ENCODE data around the gene CYTL1. TPM values are rescaled to one million over a fixed set of nuclear protein-coding genes. Genes with fewer than 3 reads are reported as not detected.

The CYTL1 gene
- total and polyA plus RNA-seq, 2 of the 4 experiments (the other 2 are of a cell fraction), result 1.3 to 7.4 TPM

- Histone ChIP-seq H3K4me1 (ENCODE audit: control insufficient read depth, insufficient read depth, low read length) (no peaks in the 10 kb centered on the region), H2BK120ac (ENCODE audit: low read depth, low read length) (no peak overlapping the region), H2BK20ac (ENCODE audit: low read depth, low read length) (no peak overlapping the region), H3K36me3 (ENCODE audit: control insufficient read depth, insufficient read depth, low read length) (no peaks in the 10 kb centered on the region), H4K20me1 (ENCODE audit: insufficient read depth, low read length) (no peaks in the 10 kb centered on the region), H3K56ac (ENCODE audit: extremely low read depth, insufficient read depth, low read length) (no peak overlapping the region), H2AFZ (replicated peaks; ENCODE audit: low read length, poor library complexity) (no peak overlapping the region), H3K4me3 (ENCODE audit: insufficient read depth, low read depth, low read length) (no peak overlapping the region), H3K9me3 (ENCODE audit: control insufficient read depth, insufficient read depth, low read length) (no peaks in the 10 kb centered on the region), H3K79me1 (ENCODE audit: low read depth in 1 of 2, low read length in 2 of 2) (no peaks in the 10 kb centered on the region), H4K91ac (ENCODE audit: insufficient read depth, low read depth, low read length) (no peak overlapping the region), H4K8ac (ENCODE audit: low read depth in 2 of 2, low read length in 2 of 2) (no peak overlapping the region), H2BK5ac (ENCODE audit: low read depth, low read length, poor library complexity, severe bottlenecking) (no peak overlapping the region), H2BK15ac (ENCODE audit: low read depth, low read length) (no peak overlapping the region), H3K18ac (ENCODE audit: low read depth, low read length) (no peak overlapping the region), H3K9me1 (ENCODE audit: insufficient read depth, low read length) (no peaks in the 10 kb centered on the region), H3K27ac (ENCODE audit: insufficient read depth, low read length) (no peak overlapping the region), H2AK5ac (ENCODE audit: low read depth, low read length) (no peak overlapping the region), H3K14ac (replicated peaks; ENCODE audit: low read depth, low read length) (no peak overlapping the region), H3K23ac (ENCODE audit: low read depth, low read length) (no peak overlapping the region), H3K9ac (ENCODE audit: low read depth, low read length) (no peak overlapping the region), H2AK9ac (replicated peaks; ENCODE audit: low read depth, low read length, poor library complexity) (no peak overlapping the region), H4K5ac (ENCODE audit: low read depth, low read length) (no peak overlapping the region), H3K4me2 (ENCODE audit: low read depth, low read length) (no peak overlapping the region), H3K27me3 (ENCODE audit: control insufficient read depth, insufficient read depth, low read length) (peaks cover 25% of the 10 kb centered on the region), H3K4ac (ENCODE audit: low read depth, low read length) (no peak overlapping the region)
- no TSS peak for BruUV-seq (replicated peaks)
- in situ Hi-C loops (cut with MboI; ENCODE audit: low sequenced_read_pairs), result no loop called here
- DNase-seq (no peak), ATAC-seq (ENCODE audit: low read depth) (no peak)
- WGBS, 2 experiments (ENCODE audit: extremely low coverage in 2 of 2, insufficient read length in 1 of 2), result 36% methylated on average over 5 of the region's 9 CpGs; no CpG with 5 or more reads in 1 of the 2 experiments
- ChIA-PET POLR2A (ENCODE audit: unreplicated experiment) (no interaction called here), CTCF (interaction anchor here (0.6 kb wide), 1 partner anchor 287 kb away, joined by 3 read pairs; no protein-coding TSS in a partner anchor)
- dilution Hi-C loops (cut with HindIII; ENCODE audit: low sequenced_read_pairs, unreplicated experiment), result no loop called here
- TF ChIP-seq CTCF (conservative IDR thresholded peaks at IDR 0.05; ENCODE audit: low read depth, low read length) (no peak), CEBPB (IDR thresholded peaks at IDR 0.05; ENCODE audit: low read depth, low read length) (no peak), BHLHE40 (IDR thresholded peaks at IDR 0.05; ENCODE audit: low read depth, low read length) (no peak), MAFK (IDR thresholded peaks at IDR 0.05; ENCODE audit: low read depth, low read length) (no peak), NFE2L2 (IDR thresholded peaks at IDR 0.05; ENCODE audit: low read depth, low read length) (no peak), RAD21 (IDR thresholded peaks at IDR 0.05; ENCODE audit: low read length) (no peak), FOS (IDR thresholded peaks at IDR 0.05; ENCODE audit: low read depth, low read length) (no peak), ELK1 (IDR thresholded peaks at IDR 0.05; ENCODE audit: borderline replicate concordance, low read depth, low read length) (no peak), SMC3 (IDR thresholded peaks at IDR 0.05; ENCODE audit: low read depth, low read length) (no peak), RCOR1 (IDR thresholded peaks at IDR 0.05; ENCODE audit: insufficient replicate concordance, low read length) (no peak)
- intact Hi-C loops (cut with micrococcal nuclease), result no loop called here
These were observed 15.8 kb downstream of the CYTL1 start for GRCh38 chr4:5003372-5003857.
